Common myeloid progenitor, CD34-positive (primary cell): Measurements from ENCODE around the gene FLNB.

Source experiments
- CTCF ChIA-PET: fragments of 350-600 bp; sonication (Branson Sonifier 250); formaldehyde crosslinking; loops from one replicate; lab custom pipeline; 2021; ENCODE audit warnings: antibody characterized with exemption; lab: Charles Lee
- POLR2A ChIA-PET: fragments of 350-600 bp; sonication (Branson Sonifier 250); formaldehyde crosslinking; loops from one replicate; lab custom pipeline; 2021; ENCODE audit warnings: antibody characterized with exemption; lab: Charles Lee
- DNase-seq, 3 donors: peaks; one replicate each; pipeline versions ENCODE4 v3.0.0 to v3.0.0-alpha.2; 2013
- H3K27ac ChIP-seq, 2 experiments: 1 replicate in 1 of 2; 2 replicates in 1 of 2; pipeline ENCODE4 v1.7.0; 2013; ENCODE audit warnings: inconsistent platforms in 2 of 2, low read length in 2 of 2, mild to moderate bottlenecking in 2 of 2, low read depth in 1 of 2, moderate library complexity in 1 of 2; ENCODE audit not compliant: severe bottlenecking in 2 of 2, insufficient read depth in 1 of 2, poor library complexity in 1 of 2
- H3K27me3 ChIP-seq, 5 experiments: replicated peaks in 2 of 5; 1 replicate in 3 of 5; 2 replicates in 2 of 5; pipeline versions ENCODE4 v1.6.1 to v1.7.0; 2013; ENCODE audit warnings: low read length in 4 of 5, mild to moderate bottlenecking in 2 of 5, moderate library complexity in 2 of 5, inconsistent platforms in 1 of 5; ENCODE audit not compliant: insufficient read depth in 5 of 5, control insufficient read depth in 4 of 5
- H3K36me3 ChIP-seq, 4 experiments: 1 replicate in 2 of 4; 2 replicates in 2 of 4; pipeline versions ENCODE4 v1.6.1 to v1.7.0; 2013; ENCODE audit warnings: low read length in 3 of 4, control low read depth in 1 of 4, mild to moderate bottlenecking in 1 of 4; ENCODE audit not compliant: control insufficient read depth in 4 of 4, insufficient read depth in 4 of 4
- H3K4me1 ChIP-seq, 4 experiments: 1 replicate in 3 of 4; 2 replicates in 1 of 4; pipeline versions ENCODE4 v1.6.1 to v1.7.1; 2013; ENCODE audit warnings: low read length in 3 of 4, mild to moderate bottlenecking in 3 of 4, control low read depth in 1 of 4, inconsistent platforms in 1 of 4, moderate library complexity in 1 of 4; ENCODE audit not compliant: control insufficient read depth in 4 of 4, insufficient read depth in 4 of 4; ENCODE audit errors: control extremely low read depth in 1 of 4
- H3K4me3 ChIP-seq, 7 experiments: 1 replicate in 4 of 7; 2 replicates in 3 of 7; pipeline versions ENCODE4 v1.5.1 to v1.7.0; 2013; ENCODE audit warnings: mild to moderate bottlenecking in 7 of 7, low read length in 6 of 7, moderate library complexity in 6 of 7, inconsistent platforms in 2 of 7, low read depth in 2 of 7, control low read depth in 1 of 7; ENCODE audit not compliant: insufficient read depth in 4 of 7, control insufficient read depth in 1 of 7; ENCODE audit errors: extremely low read depth in 1 of 7
- H3K9me3 ChIP-seq, 5 experiments: 1 replicate in 4 of 5; 2 replicates in 1 of 5; pipeline versions ENCODE4 v1.6.1 to v1.7.1; 2013; ENCODE audit warnings: low read length in 4 of 5, mild to moderate bottlenecking in 2 of 5, inconsistent platforms in 1 of 5, low read depth in 1 of 5, moderate library complexity in 1 of 5; ENCODE audit not compliant: control insufficient read depth in 4 of 5, insufficient read depth in 2 of 5; ENCODE audit errors: control extremely low read depth in 1 of 5
- WGBS: methylation state at CpG from one replicate; pipeline ENCODE4 v1.1.5; 2013; ENCODE audit not compliant: insufficient coverage; 5-methylcytosine and 5-hydroxymethylcytosine counted together

The FLNB gene

GRCh38 chr3:58177747-58178527 lies 169.7 kb downstream of the FLNB start:
- 7% methylated on average over 34 of the region's 46 CpGs for WGBS
- no peak overlapping the region for H3K27ac ChIP-seq
- H3K4me3 ChIP-seq, result peak overlapping the region in 6 of 7 experiments; percentile 35 to 77 (median 57)
- peaks cover 0 to 36% (median 34%) of the 10 kb centered on the region in 4 experiments for H3K4me1 ChIP-seq
- H3K36me3 ChIP-seq, result no peaks in the 10 kb centered on the region
- peak; percentile 88 to 92 (median 91) for DNase-seq
- POLR2A ChIA-PET, result interaction anchor here (0.6 kb wide), 1 partner anchor 76 kb away, joined by 3 read pairs; no protein-coding TSS in a partner anchor
- peaks cover 0 to 2% (median 0%) of the 10 kb centered on the region in 5 experiments for H3K27me3 ChIP-seq
- H3K9me3 ChIP-seq, result no peaks in the 10 kb centered on the region
- CTCF ChIA-PET, result interaction anchor here (0.6 to 6.0 kb wide), 21 partner anchors 11 to 294 kb away, joined by 3 to 55 read pairs (median 4); partner anchors contain the start of genes FLNB, HTD2 and RPP14

DNA sequence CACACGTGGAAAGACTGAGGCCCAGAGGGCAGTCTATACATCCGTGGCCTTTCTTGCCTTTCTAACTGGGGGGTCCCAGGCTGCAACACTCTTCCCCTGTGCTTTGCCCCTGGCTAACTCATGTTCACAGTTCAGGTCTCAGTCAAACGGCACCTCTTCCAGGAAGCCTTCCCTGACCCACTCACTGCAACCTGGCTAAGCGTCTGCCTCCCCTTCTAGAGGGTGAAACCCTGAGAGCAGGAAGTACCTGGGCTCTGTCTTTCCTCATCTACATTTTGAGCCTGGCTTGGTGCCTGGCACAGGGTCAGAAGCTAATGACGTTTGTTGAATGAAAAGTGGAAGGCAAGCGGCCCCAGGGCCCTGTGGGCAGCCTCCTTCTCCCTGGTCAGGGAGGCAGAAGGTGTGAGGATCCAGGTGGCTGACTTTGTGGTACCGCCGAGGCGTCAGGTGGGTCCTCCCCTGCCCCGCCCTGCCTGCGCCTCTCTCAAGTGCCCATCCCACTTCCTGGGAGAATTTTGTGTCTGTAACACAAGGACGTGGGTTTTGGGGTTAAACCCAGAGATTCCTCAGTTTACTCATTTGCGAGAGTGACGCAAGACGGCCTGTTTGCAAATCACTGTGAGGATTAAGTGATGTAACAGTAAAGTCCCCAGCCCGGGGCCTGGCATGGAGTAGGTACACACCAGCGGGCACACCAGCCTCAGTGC lies 170.5 kb downstream of the FLNB start:
- 84% methylated on average over 12 of the region's 17 CpGs for WGBS
- CTCF ChIA-PET, result interaction anchor here (0.6 to 6.0 kb wide), 21 partner anchors 10 to 293 kb away, joined by 3 to 55 read pairs (median 4); partner anchors contain the start of genes FLNB, HTD2 and RPP14
- Histone ChIP-seq H3K36me3 (no peaks in the 10 kb centered on the region), H3K4me1 (peaks cover 0 to 32% (median 28%) of the 10 kb centered on the region in 4 experiments), H3K27ac (no peak overlapping the region), H3K9me3 (no peaks in the 10 kb centered on the region), H3K27me3 (peaks cover 0 to 2% (median 0%) of the 10 kb centered on the region in 5 experiments), H3K4me3 (no peak overlapping the region)
- POLR2A ChIA-PET, result interaction anchor here (0.6 kb wide), 1 partner anchor 77 kb away, joined by 3 read pairs; no protein-coding TSS in a partner anchor
- DNase-seq, result no peak

GRCh38 chr3:58179235-58180098 lies 171.2 kb downstream of the FLNB start:
- ChIA-PET CTCF (interaction anchor here (0.7 to 6.0 kb wide), 13 partner anchors 9 to 226 kb away, joined by 3 to 55 read pairs (median 5); partner anchors contain the start of genes FLNB, HTD2 and RPP14), POLR2A (no interaction called here)
- Histone ChIP-seq H3K4me1 (peaks cover 0 to 32% (median 25%) of the 10 kb centered on the region in 4 experiments), H3K27me3 (peaks cover 0 to 2% (median 0%) of the 10 kb centered on the region in 5 experiments), H3K9me3 (no peaks in the 10 kb centered on the region), H3K27ac (no peak overlapping the region), H3K4me3 (no peak overlapping the region), H3K36me3 (no peaks in the 10 kb centered on the region)
- no peak for DNase-seq
- WGBS, result 97% methylated on average over 11 of the region's 13 CpGs

DNA sequence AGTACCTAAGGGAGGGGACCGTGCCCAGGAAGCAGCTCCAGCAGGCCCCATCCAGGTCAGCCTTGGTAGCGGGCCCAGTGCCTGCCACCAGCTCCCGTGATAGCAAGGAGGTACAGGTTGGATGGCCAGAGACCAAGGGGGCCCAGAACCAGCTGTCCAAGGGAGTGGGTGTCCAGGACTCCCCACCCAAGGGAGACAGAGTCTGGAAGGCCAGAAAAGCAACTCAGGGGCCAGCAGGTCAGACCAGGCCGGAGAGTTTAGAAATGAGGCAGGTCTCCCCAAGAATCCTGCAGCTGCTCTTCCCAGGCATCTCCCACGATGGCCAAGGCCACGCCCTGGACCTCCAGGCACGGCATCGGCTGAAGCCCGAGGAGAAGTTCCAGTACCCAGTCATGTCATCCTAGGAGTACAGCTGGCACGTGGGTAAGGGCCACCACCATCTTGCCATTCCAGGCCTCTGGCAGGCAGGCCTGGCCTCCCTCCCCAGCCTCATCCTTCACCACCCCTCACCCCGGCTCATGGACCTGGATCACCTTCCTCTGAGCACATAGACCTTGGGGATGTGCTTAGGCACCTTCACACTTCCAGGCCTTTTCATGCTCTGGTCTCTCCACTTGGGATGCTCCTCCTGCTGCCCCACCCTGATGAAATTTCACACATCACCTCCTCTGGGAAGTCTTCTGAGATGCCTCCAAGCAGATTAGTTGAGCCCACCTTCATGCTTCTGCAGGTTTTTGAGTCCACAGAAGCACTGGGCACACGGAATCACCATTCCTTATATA lies 172.1 kb downstream of the FLNB start:
- 96% methylated on average over 9 of the region's 12 CpGs for WGBS
- no peaks in the 10 kb centered on the region for H3K9me3 ChIP-seq
- peaks cover 0 to 2% (median 0%) of the 10 kb centered on the region in 5 experiments for H3K27me3 ChIP-seq
- H3K27ac ChIP-seq, result no peak overlapping the region
- H3K36me3 ChIP-seq, result no peaks in the 10 kb centered on the region
- no peak for DNase-seq
- peaks cover 0 to 28% (median 20%) of the 10 kb centered on the region in 4 experiments for H3K4me1 ChIP-seq
- H3K4me3 ChIP-seq, result no peak overlapping the region
- POLR2A ChIA-PET, result no interaction called here
- CTCF ChIA-PET, result interaction anchor here (0.7 to 6.0 kb wide), 9 partner anchors 8 to 126 kb away, joined by 3 to 55 read pairs (median 6); partner anchors contain the start of genes HTD2 and RPP14

- ChIA-PET CTCF (interaction anchor here (1.0 to 1.7 kb wide), 7 partner anchors 10 to 119 kb away, joined by 3 to 6 read pairs (median 4); no protein-coding TSS in a partner anchor), POLR2A (no interaction called here)
- H3K9me3 ChIP-seq, result no peaks in the 10 kb centered on the region
- 100% methylated on average over 1 of the region's 1 CpG for WGBS
- H3K27ac ChIP-seq, result no peak overlapping the region
- peaks cover 0 to 20% (median 13%) of the 10 kb centered on the region in 4 experiments for H3K4me1 ChIP-seq
- no peak overlapping the region for H3K4me3 ChIP-seq
- no peaks in the 10 kb centered on the region for H3K36me3 ChIP-seq
- peaks cover 0 to 2% (median 0%) of the 10 kb centered on the region in 5 experiments for H3K27me3 ChIP-seq
- DNase-seq, result no peak
Observed at GRCh38 chr3:58180940-58181587, 172.8 kb downstream of the FLNB start.
